HG03280 (cell line): ENCODE data around the gene NT5DC3.
"Not testable (repeated sequence)": the region's sequence is repeated elsewhere in the genome, so short reads cannot be mapped to it uniquely, and the experiment has no call there.

Experiments used
- ATAC-seq: cut with Tn5 transposase; IDR thresholded peaks from one replicate; pipeline ENCODE4 v1.9.1; 2021; ENCODE audit warnings: mild to moderate bottlenecking, moderate library complexity; ENCODE audit not compliant: unreplicated experiment

The NT5DC3 gene

GRCh38 chr12:103855896-103856657 lies 15.0 kb upstream of the NT5DC3 start:
- no peak for ATAC-seq

GRCh38 chr12:103855036-103855712 lies 14.1 kb upstream of the NT5DC3 start:
- ATAC-seq, result no peak

- no peak for ATAC-seq
Observed at GRCh38 chr12:103854372-103854973, 13.4 kb upstream of the NT5DC3 start.

- ATAC-seq, result no peak
Observed at GRCh38 chr12:103852498-103852997, 11.5 kb upstream of the NT5DC3 start.

DNA sequence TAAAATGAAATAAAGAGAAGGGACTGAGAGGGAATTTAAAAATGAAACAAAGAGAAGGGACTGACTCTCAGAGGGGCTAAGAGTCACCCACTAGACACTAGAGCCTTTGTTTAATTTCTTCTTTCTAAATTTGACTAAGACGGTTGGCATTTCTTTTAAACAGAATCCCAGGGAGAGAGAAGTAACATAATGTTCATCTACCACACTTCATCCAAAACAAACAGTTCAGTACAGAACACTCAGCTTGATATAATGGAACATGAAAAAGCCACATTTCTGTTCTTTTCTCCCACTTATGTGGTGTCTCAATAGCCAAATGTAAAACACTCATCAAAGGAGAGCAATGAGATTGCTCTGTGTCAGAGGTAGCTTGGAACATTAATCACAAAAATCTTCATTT lies 10.1 kb upstream of the NT5DC3 start:
- ATAC-seq, result no peak

DNA sequence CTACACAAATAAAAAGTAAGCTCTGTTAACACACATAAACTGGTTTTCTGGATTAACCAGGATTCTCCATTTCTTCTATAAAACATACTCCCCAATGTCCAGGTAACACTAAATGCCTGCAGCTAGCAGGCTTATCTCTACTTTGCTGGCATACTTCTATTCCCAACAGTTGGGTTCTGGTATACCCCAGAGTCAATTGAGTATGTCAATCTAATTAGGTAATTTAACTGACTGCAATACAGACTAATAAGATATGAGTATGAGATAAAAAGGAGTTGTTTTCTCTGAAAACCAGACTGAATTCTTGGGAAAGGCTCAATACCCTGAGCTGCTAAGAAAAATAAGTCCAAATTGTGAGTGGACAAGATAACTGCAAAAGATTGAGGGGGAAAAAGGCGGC lies 9.4 kb upstream of the NT5DC3 start:
- no peak for ATAC-seq

DNA sequence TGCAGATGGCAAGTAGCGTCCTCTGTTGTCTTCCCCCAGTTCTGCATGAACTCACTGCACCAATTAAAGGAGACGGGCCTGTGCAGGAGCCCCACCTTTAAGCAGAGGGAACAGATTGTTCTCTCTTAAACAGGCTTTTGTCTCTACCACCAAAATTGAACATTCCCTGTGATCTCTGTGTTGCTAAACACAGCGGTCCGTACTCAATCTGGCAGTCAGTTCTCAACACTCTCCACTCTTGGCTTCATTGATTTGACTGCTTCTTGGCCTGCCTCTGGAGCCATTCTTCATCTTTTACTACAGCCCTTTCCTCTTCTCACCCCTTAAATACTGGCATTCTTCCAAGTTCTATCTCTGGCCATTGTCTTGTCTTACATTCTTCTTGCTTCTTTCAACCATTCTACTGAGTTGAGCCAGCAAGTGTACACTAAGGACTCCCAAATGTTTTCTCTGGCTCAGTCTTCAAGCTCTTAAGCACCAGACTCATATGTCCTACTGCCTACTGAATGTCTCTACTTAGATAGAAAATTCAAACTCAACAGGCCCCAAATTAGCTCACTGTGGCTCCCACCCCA lies 8.0 kb upstream of the NT5DC3 start:
- no peak for ATAC-seq

GRCh38 chr12:103848143-103848542 lies 7.1 kb upstream of the NT5DC3 start:
- ATAC-seq, result no peak

- ATAC-seq, result no peak
Observed at GRCh38 chr12:103846415-103846814, 5.4 kb upstream of the NT5DC3 start.

GRCh38 chr12:103844305-103844704 lies 3.3 kb upstream of the NT5DC3 start:
- ATAC-seq, result no peak

DNA sequence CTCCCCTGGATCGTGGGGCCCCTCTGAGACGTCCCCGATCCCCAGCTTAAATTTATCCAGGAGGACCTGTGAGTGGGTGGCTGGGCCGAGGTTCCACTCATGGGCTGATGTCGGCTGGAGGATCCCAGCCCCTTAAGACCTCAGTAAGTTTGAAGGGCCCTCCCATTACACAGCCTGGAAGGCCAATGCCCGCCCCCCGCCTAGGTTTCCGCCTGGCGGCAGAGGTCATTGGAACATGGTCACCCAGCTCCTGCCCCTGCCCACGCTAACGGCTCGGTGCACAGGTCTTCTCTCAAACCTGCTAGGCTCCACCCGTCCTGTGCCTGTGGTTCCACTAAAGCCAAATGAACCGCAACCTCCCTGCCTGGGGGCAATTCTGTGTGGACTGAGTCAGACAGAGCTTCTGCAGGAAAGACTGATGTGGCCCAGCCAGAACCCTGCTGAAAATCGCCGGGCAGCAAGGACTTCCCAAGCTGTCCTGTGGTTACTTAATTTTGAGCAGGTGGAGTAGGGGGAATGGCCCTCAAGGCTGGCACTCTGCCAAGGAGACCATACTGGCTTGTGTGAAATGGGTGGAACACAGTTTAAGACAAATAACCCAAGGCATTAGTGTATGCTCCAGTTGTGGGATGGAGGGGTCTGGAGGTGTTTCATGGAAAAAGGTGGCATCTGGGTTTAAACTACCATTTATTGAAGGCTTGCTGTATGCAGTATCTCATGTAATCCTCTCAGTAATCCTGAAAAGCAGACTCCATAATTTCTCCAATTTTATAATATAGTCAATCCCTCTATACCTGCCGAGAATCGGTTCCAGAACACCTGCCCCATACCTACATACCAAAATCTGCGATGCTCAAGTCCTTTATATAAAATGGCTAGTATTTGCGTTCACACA lies 903 bp upstream of the NT5DC3 start:
- peak; percentile 1 for ATAC-seq

- peak; percentile 31 for ATAC-seq
Observed at GRCh38 chr12:103840462-103840875, 565 bp downstream of the NT5DC3 start.

DNA sequence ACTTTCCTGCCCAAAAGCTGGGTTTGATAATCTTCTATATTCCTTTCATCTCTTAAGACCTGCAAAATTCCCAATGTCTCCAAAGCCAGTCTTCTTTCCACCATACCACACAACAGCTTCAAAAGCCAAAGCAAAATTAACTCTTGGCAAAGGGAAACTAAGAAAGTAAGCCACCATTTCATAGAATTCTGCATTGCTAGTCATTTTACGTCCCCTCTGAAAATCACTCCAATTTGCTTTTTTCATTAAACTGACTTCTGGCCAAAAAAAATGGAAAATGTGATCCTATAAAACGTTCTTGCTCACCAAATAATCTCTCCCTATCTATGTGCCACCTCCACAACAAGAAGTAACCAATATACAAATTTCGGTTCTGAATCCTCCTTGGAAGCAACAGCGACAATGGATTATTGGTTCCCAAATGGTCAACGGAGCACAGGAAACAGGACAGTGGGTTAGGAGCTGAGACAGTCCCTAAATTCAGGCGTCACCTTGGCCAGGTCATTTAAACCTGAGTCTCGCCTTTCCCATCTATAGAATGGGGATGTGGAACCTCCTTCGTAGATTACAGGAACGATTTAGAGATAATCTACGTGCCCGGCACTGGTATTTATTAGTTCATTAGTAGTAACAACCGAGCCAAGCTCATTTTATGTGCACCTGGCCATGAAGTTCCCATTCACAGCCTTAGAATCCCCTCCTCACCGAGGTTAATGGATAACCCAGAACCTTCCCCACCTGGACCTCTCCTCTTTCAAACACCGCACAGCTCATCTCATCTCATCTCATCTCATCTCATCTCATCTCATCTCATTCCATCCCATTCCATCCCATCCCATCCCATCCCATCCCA lies 1.2 kb downstream of the NT5DC3 start:
- ATAC-seq, result no peak

GRCh38 chr12:103839103-103839502 lies 1.9 kb downstream of the NT5DC3 start:
- no peak for ATAC-seq

DNA sequence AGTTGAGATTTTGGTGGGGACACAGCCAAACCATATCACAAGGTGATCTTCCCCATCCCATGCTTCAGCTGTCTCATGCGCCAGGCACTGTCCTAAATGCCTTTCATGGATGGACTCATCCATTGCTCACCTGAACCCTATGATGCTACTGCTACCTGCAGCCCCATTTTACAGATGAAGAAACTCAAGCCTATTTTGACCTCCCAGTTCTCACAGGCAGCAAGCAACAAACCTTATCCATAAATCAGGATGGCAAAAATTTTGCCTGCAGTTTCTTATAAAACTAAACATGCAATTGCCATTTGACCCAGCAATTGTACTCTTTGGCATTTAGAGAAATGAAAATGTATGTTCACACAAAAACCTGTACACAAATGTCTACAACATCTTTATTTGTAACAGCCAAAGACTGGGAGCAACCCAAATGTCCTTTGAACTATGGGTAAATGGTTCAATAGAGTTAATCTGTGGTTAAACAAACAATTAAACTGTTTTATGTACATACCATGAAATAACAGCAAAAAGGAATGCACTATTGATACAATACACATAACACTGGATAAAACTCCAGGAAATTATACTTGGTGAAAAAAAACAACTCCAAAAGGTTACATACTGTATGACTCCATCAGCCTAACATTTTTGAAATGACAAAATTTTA lies 2.6 kb downstream of the NT5DC3 start:
- no peak for ATAC-seq

DNA sequence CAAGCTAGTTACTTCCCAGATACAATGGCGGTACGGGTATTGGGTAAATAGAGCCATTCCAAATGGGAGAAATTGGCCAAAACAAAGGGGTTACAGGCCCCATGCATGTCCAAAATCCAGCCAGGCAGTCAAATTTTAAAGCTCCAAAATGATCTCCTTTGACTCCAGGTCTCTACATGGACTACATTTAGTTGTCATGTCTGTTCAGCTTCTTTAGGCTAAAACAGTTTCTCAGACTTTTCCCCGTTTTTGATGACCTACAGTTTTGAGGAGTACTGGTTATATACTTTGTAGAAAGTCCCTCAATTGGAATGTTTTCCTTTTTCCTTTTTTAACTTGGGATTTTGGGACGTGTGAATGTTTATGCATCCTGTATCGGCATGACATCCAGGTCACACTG lies 4.7 kb downstream of the NT5DC3 start:
- no peak for ATAC-seq

DNA sequence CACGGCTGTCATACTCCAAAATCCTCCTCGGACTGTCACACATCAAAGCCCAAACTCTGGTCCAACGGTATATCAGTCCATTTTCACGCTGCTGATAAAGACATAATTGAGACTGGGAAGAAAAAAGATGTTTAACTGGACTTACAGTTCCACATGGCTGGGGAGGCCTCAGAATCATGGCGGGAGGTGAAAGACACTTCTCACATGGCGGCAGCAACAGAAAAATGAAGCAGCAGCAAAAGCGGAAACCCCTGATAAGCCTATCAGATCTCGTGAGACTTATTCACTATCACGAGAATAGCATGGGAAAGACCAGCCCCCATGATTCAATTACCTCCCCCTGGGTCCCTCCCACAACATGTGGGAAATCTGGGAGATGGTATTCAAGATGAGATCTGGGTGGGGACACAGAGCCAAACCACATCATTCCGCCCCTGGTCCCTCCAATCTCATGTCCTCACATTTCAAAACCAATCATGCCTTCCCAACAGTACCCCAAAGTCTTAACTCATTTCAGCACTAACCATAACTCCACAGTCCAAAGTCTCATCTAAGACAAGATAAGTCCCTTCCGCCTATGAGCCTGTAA lies 5.2 kb downstream of the NT5DC3 start:
- not testable (repeated sequence) for ATAC-seq

GRCh38 chr12:103834942-103835341 lies 6.1 kb downstream of the NT5DC3 start:
- no peak for ATAC-seq

GRCh38 chr12:103833891-103834290 lies 7.1 kb downstream of the NT5DC3 start:
- no peak for ATAC-seq
